Brain microvascular endothelial cell (primary cell): Measurements from ENCODE around the gene C17orf114.

Experiments
- DNase-seq: peaks from one replicate; pipeline ENCODE4 v3.0.0-alpha.2; 2020
- H3K27ac ChIP-seq: fragments of 250-450 bp; sonication (Bioruptor Pico); 2 replicates; pipeline ENCODE4 v1.5.1; 2020; ENCODE audit warnings: mild to moderate bottlenecking, moderate library complexity
- H3K27me3 ChIP-seq: fragments of 250-450 bp; sonication (Bioruptor Pico); replicated peaks from 2 replicates; pipeline ENCODE4 v1.5.1; 2020; ENCODE audit warnings: mild to moderate bottlenecking
- H3K36me3 ChIP-seq: fragments of 250-450 bp; sonication (Bioruptor Pico); replicated peaks from 2 replicates; pipeline ENCODE4 v1.5.1; 2020; ENCODE audit warnings: mild to moderate bottlenecking
- H3K4me3 ChIP-seq: 2 replicates; pipeline ENCODE4 v1.5.1; 2011; ENCODE audit warnings: low read depth, mild to moderate bottlenecking, control low read depth, low read length, moderate library complexity
- CTCF ChIP-seq: IDR thresholded peaks from 2 replicates; pipeline ENCODE4 v1.5.1; 2011; ENCODE audit warnings: low read depth, mild to moderate bottlenecking, moderate library complexity, low read length, control low read depth, inconsistent platforms; ENCODE audit errors: missing control alignments
- in situ Hi-C: cut with HindIII; loops from 2 replicates; pipeline ENCODE4 v1.10.0; 2017; ENCODE audit warnings: low sequenced_read_pairs, low pct_ligation_motif_present

The C17orf114 gene

GRCh38 chr17:4802228-4802627 lies at the start of gene C17orf114:
TSS of gene C17orf114 (minus strand) at chr17:4802328.
- Histone ChIP-seq H3K36me3 (peaks cover 12% of the 10 kb centered on the region), H3K4me3 (no peak within 1 kb of the TSS), H3K27me3 (no peaks in the 10 kb centered on the region), H3K27ac (no peak within 1 kb of the TSS)
- in situ Hi-C loops: no loop called here
- DNase-seq: no peak
- TF ChIP-seq CTCF: no peak

- no peaks in the 10 kb centered on the region for H3K27me3 ChIP-seq
- in situ Hi-C loops: no loop called here
- no peak for TF ChIP-seq CTCF
- DNase-seq: no peak
- no peaks in the 10 kb centered on the region for H3K36me3 ChIP-seq
- H3K4me3 ChIP-seq: no peak overlapping the region
- H3K27ac ChIP-seq: no peak overlapping the region
Measured at GRCh38 chr17:4851084-4851483, 49.0 kb upstream of the C17orf114 start.

- Histone ChIP-seq H3K4me3 (no peak overlapping the region), H3K36me3 (no peaks in the 10 kb centered on the region)
- in situ Hi-C loops: no loop called here
Measured at GRCh38 chr17:4850246-4850645, 48.1 kb upstream of the C17orf114 start.

GRCh38 chr17:4849011-4849536 lies 46.9 kb upstream of the C17orf114 start:
- H3K27ac ChIP-seq: no peak overlapping the region
- in situ Hi-C loops: no loop called here
- no peak for DNase-seq

More at GRCh38 chr17:4850246-4850645, 48.1 kb upstream of the C17orf114 start:
- no peak for DNase-seq
- H3K27ac ChIP-seq: no peak overlapping the region
- TF ChIP-seq CTCF: no peak
- H3K27me3 ChIP-seq: no peaks in the 10 kb centered on the region

GRCh38 chr17:4846635-4847390 lies 44.7 kb upstream of the C17orf114 start:
- DNase-seq: no peak
- no peak for TF ChIP-seq CTCF
- in situ Hi-C loops: no loop called here
- no peak overlapping the region for H3K4me3 ChIP-seq
- no peaks in the 10 kb centered on the region for H3K27me3 ChIP-seq
- H3K36me3 ChIP-seq: no peaks in the 10 kb centered on the region
- H3K27ac ChIP-seq: no peak overlapping the region

More at GRCh38 chr17:4849011-4849536, 46.9 kb upstream of the C17orf114 start:
- no peaks in the 10 kb centered on the region for H3K27me3 ChIP-seq
- H3K36me3 ChIP-seq: no peaks in the 10 kb centered on the region
- no peak overlapping the region for H3K4me3 ChIP-seq
- no peak for TF ChIP-seq CTCF
